ENCODE data around the gene MKX. TPM values are rescaled to one million over a fixed set of nuclear protein-coding genes. Genes with fewer than 3 reads are reported as not detected.

MKX gene
- total and polyA plus RNA-seq, 2 donors from 2014 or later, result 1.3 TPM; not detected in 1

- intact Hi-C loops (cut with DNase I), result no loop called here
- Histone ChIP-seq H3K36me3 (ENCODE audit: control insufficient read depth in 2 of 3, insufficient read depth in 3 of 3, low read length in 3 of 3) (no peaks in the 10 kb centered on the region), H3K9me3 (ENCODE audit: control insufficient read depth in 2 of 3, insufficient read depth in 1 of 3, low read length in 3 of 3) (no peaks in the 10 kb centered on the region), H3K27ac (ENCODE audit: low read depth in 2 of 2, low read length in 2 of 2) (no peak overlapping the region), H3K27me3 (ENCODE audit: control insufficient read depth, insufficient read depth, low read length) (no peaks in the 10 kb centered on the region), H3K4me1 (ENCODE audit: control insufficient read depth in 2 of 3, insufficient read depth in 2 of 3, low read depth in 1 of 3, low read length in 3 of 3) (no peaks in the 10 kb centered on the region), H3K9ac (ENCODE audit: low read length in 3 of 3) (no peak overlapping the region), H3K4me3 (ENCODE audit: low read length in 3 of 3) (no peak overlapping the region)
- DNase-seq (no peak), FAIRE-seq (no peak)
- no peak for TF ChIP-seq CTCF (IDR thresholded peaks at IDR 0.05; ENCODE audit: borderline replicate concordance, extremely low read depth, insufficient read depth)
Measured at GRCh38 chr10:27715505-27715904, 30.1 kb downstream of the MKX start.

GRCh38 chr10:27714349-27714748 is 31.3 kb downstream of the MKX start:
- intact Hi-C loops (cut with DNase I), result no loop called here
- DNase-seq (no peak), FAIRE-seq (no peak)
- H3K9ac ChIP-seq (ENCODE audit: low read length in 3 of 3), result no peak overlapping the region
- no peaks in the 10 kb centered on the region for H3K9me3 ChIP-seq (ENCODE audit: control insufficient read depth in 2 of 3, insufficient read depth in 1 of 3, low read length in 3 of 3)
- no peaks in the 10 kb centered on the region for H3K36me3 ChIP-seq (ENCODE audit: control insufficient read depth in 2 of 3, insufficient read depth in 3 of 3, low read length in 3 of 3)
- TF ChIP-seq CTCF (IDR thresholded peaks at IDR 0.05; ENCODE audit: borderline replicate concordance, extremely low read depth, insufficient read depth), result no peak
- no peak overlapping the region for H3K27ac ChIP-seq (ENCODE audit: low read depth in 2 of 2, low read length in 2 of 2)
- H3K27me3 ChIP-seq (ENCODE audit: control insufficient read depth, insufficient read depth, low read length), result no peaks in the 10 kb centered on the region
- no peak overlapping the region for H3K4me3 ChIP-seq (ENCODE audit: low read length in 3 of 3)
- H3K4me1 ChIP-seq (ENCODE audit: control insufficient read depth in 2 of 3, insufficient read depth in 2 of 3, low read depth in 1 of 3, low read length in 3 of 3), result no peaks in the 10 kb centered on the region

- intact Hi-C loops (cut with DNase I), result no loop called here
- TF ChIP-seq CTCF (IDR thresholded peaks at IDR 0.05; ENCODE audit: borderline replicate concordance, extremely low read depth, insufficient read depth), result no peak
- Histone ChIP-seq H3K9ac (ENCODE audit: low read length in 3 of 3) (no peak overlapping the region), H3K27ac (ENCODE audit: low read depth in 2 of 2, low read length in 2 of 2) (no peak overlapping the region), H3K36me3 (ENCODE audit: control insufficient read depth in 2 of 3, insufficient read depth in 3 of 3, low read length in 3 of 3) (no peaks in the 10 kb centered on the region), H3K27me3 (ENCODE audit: control insufficient read depth, insufficient read depth, low read length) (no peaks in the 10 kb centered on the region), H3K9me3 (ENCODE audit: control insufficient read depth in 2 of 3, insufficient read depth in 1 of 3, low read length in 3 of 3) (no peaks in the 10 kb centered on the region), H3K4me1 (ENCODE audit: control insufficient read depth in 2 of 3, insufficient read depth in 2 of 3, low read depth in 1 of 3, low read length in 3 of 3) (no peaks in the 10 kb centered on the region), H3K4me3 (ENCODE audit: low read length in 3 of 3) (no peak overlapping the region)
- peak in 3 of 5 donors; percentile 51 to 79 (median 77) for DNase-seq
- no peak for FAIRE-seq
Measured at GRCh38 chr10:27713941-27714340, 31.7 kb downstream of the MKX start.

- intact Hi-C loops (cut with DNase I), result no loop called here
- no peak for FAIRE-seq
- no peaks in the 10 kb centered on the region for H3K36me3 ChIP-seq (ENCODE audit: control insufficient read depth in 2 of 3, insufficient read depth in 3 of 3, low read length in 3 of 3)
- no peak for DNase-seq
- no peak overlapping the region for H3K9ac ChIP-seq (ENCODE audit: low read length in 3 of 3)
- H3K27me3 ChIP-seq (ENCODE audit: control insufficient read depth, insufficient read depth, low read length), result no peaks in the 10 kb centered on the region
- no peaks in the 10 kb centered on the region for H3K4me1 ChIP-seq (ENCODE audit: control insufficient read depth in 2 of 3, insufficient read depth in 2 of 3, low read depth in 1 of 3, low read length in 3 of 3)
- no peak for TF ChIP-seq CTCF (IDR thresholded peaks at IDR 0.05; ENCODE audit: borderline replicate concordance, extremely low read depth, insufficient read depth)
- H3K27ac ChIP-seq (ENCODE audit: low read depth in 2 of 2, low read length in 2 of 2), result no peak overlapping the region
- no peaks in the 10 kb centered on the region for H3K9me3 ChIP-seq (ENCODE audit: control insufficient read depth in 2 of 3, insufficient read depth in 1 of 3, low read length in 3 of 3)
- H3K4me3 ChIP-seq (ENCODE audit: low read length in 3 of 3), result no peak overlapping the region
Measured at GRCh38 chr10:27710014-27710413, 35.6 kb downstream of the MKX start.
